Activated T-helper 17 cell treated with anti-CD3 and anti-CD28 coated beads, Interleukin-2, amount 50 U/mL, for 72 hours (primary cell): ENCODE data around the gene LRRC37B. TPM values are rescaled to one million over a fixed set of nuclear protein-coding genes. Genes with fewer than 3 reads are reported as not detected.
"Not testable (repeated sequence)": the region's sequence is repeated elsewhere in the genome, so short reads cannot be mapped to it uniquely, and the experiment has no call there.

Source experiments
- ATAC-seq: fragments of 150-1000 bp; cut with Tn5 transposase; replicated peaks from 2 replicates; pipeline ENCODE4 v1.10.0; 2021; ENCODE audit warnings: mild to moderate bottlenecking, moderate library complexity
- H3K27ac Mint-ChIP-seq: one replicate; pipeline ENCODE4 v1.8.0; 2022; ENCODE audit warnings: mixed read lengths
- H3K27me3 Mint-ChIP-seq: one replicate; pipeline ENCODE4 v1.8.0; 2022; ENCODE audit warnings: mixed read lengths
- H3K36me3 Mint-ChIP-seq: one replicate; pipeline ENCODE4 v1.8.0; 2022; ENCODE audit warnings: low read depth, mild to moderate bottlenecking, mixed read lengths
- H3K4me1 Mint-ChIP-seq: one replicate; pipeline ENCODE4 v1.8.0; 2022; ENCODE audit warnings: mixed read lengths
- H3K4me3 Mint-ChIP-seq: one replicate; pipeline ENCODE4 v1.8.0; 2022; ENCODE audit warnings: mild to moderate bottlenecking, mixed read lengths
- H3K9me3 Mint-ChIP-seq: one replicate; pipeline ENCODE4 v1.8.0; 2022; ENCODE audit warnings: mixed read lengths
- total RNA-seq, 2 donors: library from RNA; stranded (reverse); gene quantifications; one replicate each; pipeline ENCODE4 v1.2.3, GENCODE V29; 2022

LRRC37B gene
- total RNA-seq, 2 donors from 2014 or later, result 29.2 to 35.5 TPM

- H3K36me3 Mint-ChIP-seq, result no peaks in the 10 kb centered on the region
- no peak overlapping the region for H3K27ac Mint-ChIP-seq
- no peaks in the 10 kb centered on the region for H3K9me3 Mint-ChIP-seq
- H3K27me3 Mint-ChIP-seq, result no peaks in the 10 kb centered on the region
- H3K4me1 Mint-ChIP-seq, result peaks cover 7% of the 10 kb centered on the region
- no peak overlapping the region for H3K4me3 Mint-ChIP-seq
- no peak for ATAC-seq
Observed at GRCh38 chr17:32099686-32100085, 92.5 kb downstream of the LRRC37B start.

GRCh38 chr17:32100323-32100722, 93.1 kb downstream of the LRRC37B start:
- H3K27ac Mint-ChIP-seq, H3K27me3 Mint-ChIP-seq, H3K4me1 Mint-ChIP-seq, ATAC-seq, H3K4me3 Mint-ChIP-seq, H3K9me3 Mint-ChIP-seq, H3K36me3 Mint-ChIP-seq: not testable (repeated sequence)

GRCh38 chr17:32100971-32101631, 93.9 kb downstream of the LRRC37B start:
- H3K4me3 Mint-ChIP-seq, result no peak overlapping the region
- no peaks in the 10 kb centered on the region for H3K27me3 Mint-ChIP-seq
- no peak overlapping the region for H3K27ac Mint-ChIP-seq
- peaks cover 7% of the 10 kb centered on the region for H3K4me1 Mint-ChIP-seq
- no peak for ATAC-seq
- H3K36me3 Mint-ChIP-seq, result no peaks in the 10 kb centered on the region
- no peaks in the 10 kb centered on the region for H3K9me3 Mint-ChIP-seq

- ATAC-seq, result no peak
- no peaks in the 10 kb centered on the region for H3K9me3 Mint-ChIP-seq
- no peaks in the 10 kb centered on the region for H3K36me3 Mint-ChIP-seq
- H3K4me1 Mint-ChIP-seq, result peaks cover 7% of the 10 kb centered on the region
- H3K27ac Mint-ChIP-seq, result peak overlapping the region; percentile 78
- H3K4me3 Mint-ChIP-seq, result no peak overlapping the region
- no peaks in the 10 kb centered on the region for H3K27me3 Mint-ChIP-seq
Observed at GRCh38 chr17:32102172-32102571, 95.0 kb downstream of the LRRC37B start.

- Mint-ChIP-seq H3K9me3 (no peaks in the 10 kb centered on the region), H3K4me1 (peaks cover 7% of the 10 kb centered on the region), H3K36me3 (no peaks in the 10 kb centered on the region), H3K27ac (no peak overlapping the region), H3K4me3 (no peak overlapping the region), H3K27me3 (no peaks in the 10 kb centered on the region)
- no peak for ATAC-seq
Observed at GRCh38 chr17:32102646-32103186, 95.5 kb downstream of the LRRC37B start.

Other genes with a start within 250 kb of the LRRC37B start
- 10 to 100 TPM; 29.5 to 41.6 TPM for gene COPRS, start 148.1 kb upstream of the LRRC37B start, total RNA-seq
- gene UTP6, start 105.7 kb upstream of the LRRC37B start, total RNA-seq, result 100 to 1,000 TPM in 1 of 2 donors, 10 to 100 TPM in 1; 77.8 to 112 TPM
- 10 to 100 TPM; 41.4 to 52.5 TPM for gene SUZ12, start 70.4 kb upstream of the LRRC37B start, total RNA-seq
- gene RHOT1, start 135.1 kb downstream of the LRRC37B start, total RNA-seq, result 10 to 100 TPM; 19.5 to 26.2 TPM